Upper lobe of left lung (tissue), 6 donors: ENCODE measurements around the gene SBSN. TPM values are rescaled to one million over a fixed set of nuclear protein-coding genes. Genes with fewer than 3 reads are reported as not detected.

Source experiments
- ATAC-seq, 2 donors: fragments of 200-7000 bp; cut with Tn5 transposase; one replicate each; pipeline ENCODE4 v1.9.1; 2022; ENCODE audit warnings: mild to moderate bottlenecking in 2 of 2, moderate library complexity in 2 of 2; ENCODE audit not compliant: low FRiP score in 2 of 2
- DNase-seq, 2 donors: peaks; one replicate each; pipeline ENCODE4 v3.0.0-alpha.2; 2019 to 2020
- H3K27ac ChIP-seq, 4 donors: fragments of 200-600 bp; sonication (generic); one replicate each; pipeline ENCODE4 v1.5.1; 2016 to 2019
- H3K27me3 ChIP-seq, 4 donors: fragments of 200-600 bp; sonication (generic); one replicate each; pipeline ENCODE4 v1.5.1; 2017 to 2019
- H3K36me3 ChIP-seq, 4 donors: fragments of 200-600 bp; sonication (generic); one replicate each; pipeline ENCODE4 v1.5.1; 2016 to 2019
- H3K4me1 ChIP-seq, 4 donors: fragments of 200-600 bp; sonication (generic); one replicate each; pipeline ENCODE4 v1.5.1; 2018 to 2019
- H3K4me3 ChIP-seq, 4 donors: fragments of 200-600 bp; sonication (generic); one replicate each; pipeline ENCODE4 v1.5.1; 2017 to 2019; ENCODE audit warnings: mild to moderate bottlenecking in 2 of 4, moderate library complexity in 1 of 4
- H3K9me3 ChIP-seq, 4 donors: fragments of 200-600 bp; sonication (generic); one replicate each; pipeline ENCODE4 v1.5.1; 2018 to 2019
- EP300 ChIP-seq, 4 donors: sonication (generic); formaldehyde crosslinking; IDR thresholded peaks; one replicate each; pipeline ENCODE4 v1.5.1; 2017; ENCODE audit warnings: antibody characterized with exemption in 4 of 4, control low read depth in 2 of 4
- POLR2A ChIP-seq, 4 donors: fragments of 450-650 bp; IDR thresholded peaks; one replicate each; pipeline ENCODE4 v1.5.1; 2016 to 2017; ENCODE audit warnings: antibody characterized with exemption in 4 of 4, mild to moderate bottlenecking in 2 of 4
- POLR2AphosphoS5 ChIP-seq, 2 donors: sonication (generic); formaldehyde crosslinking; IDR thresholded peaks; one replicate each; pipeline ENCODE4 v1.5.1; 2017; ENCODE audit warnings: antibody characterized with exemption in 2 of 2
- WGBS, 2 donors: methylation state at CpG; one replicate each; pipeline ENCODE4 v1.1.5; 2017 to 2018; 5-methylcytosine and 5-hydroxymethylcytosine counted together
- total RNA-seq, 6 donors: library from RNA; depleted of rRNA in 4 of 6; stranded (reverse); fragments of >200 nt in 4 of 6; gene quantifications; one replicate each; pipeline versions ENCODE4 v1.1.0 to v1.2.1, GENCODE V29; 2016 to 2021
- TF ChIP-seq, protein P1 (sequence below), 6 experiments: fragments of 450-650 bp in 4 of 6; fragments of 200-600 bp in 2 of 6; sonication (generic) in 2 of 6; IDR thresholded peaks; one replicate each; pipeline ENCODE4 v1.5.1; 2016 to 2019; ENCODE audit warnings: antibody characterized with exemption in 6 of 6
- donor health status: DM: no; HTN: no; CAD: no; lungs with moderate emphysema.
- donor health status: DM: no; HTN: yes; CAD: no; lungs with severe emphysema.

The SBSN gene
- total RNA-seq, 6 donors from 2014 or later: not detected

DNA sequence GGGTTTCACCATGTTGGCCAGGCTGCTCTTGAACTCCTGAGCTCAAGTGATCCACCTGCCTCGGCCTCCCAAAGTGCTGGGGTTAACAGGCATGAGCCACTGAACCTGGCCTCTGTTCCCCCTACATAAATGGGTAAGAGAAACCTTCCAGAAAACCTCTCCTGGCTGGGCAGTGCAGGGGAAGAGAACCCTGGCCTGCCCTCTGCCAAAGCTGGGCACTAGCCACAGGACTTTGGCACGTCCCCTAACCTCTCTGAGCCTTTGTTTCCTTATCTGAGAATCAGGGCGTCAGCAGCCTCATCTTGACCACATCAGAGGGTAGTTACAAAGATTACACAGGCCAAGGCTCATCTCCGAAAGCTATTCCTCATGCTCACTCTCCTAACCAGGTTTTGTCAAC is 2.2 kb downstream of the SBSN start:
- ATAC-seq: no peak
- Histone ChIP-seq H3K27me3 (peaks cover 0 to 4% (median 0%) of the 10 kb centered on the region in 4 donors), H3K9me3 (no peaks in the 10 kb centered on the region), H3K36me3 (no peaks in the 10 kb centered on the region), H3K27ac (no peak overlapping the region), H3K4me3 (no peak overlapping the region), H3K4me1 (no peaks in the 10 kb centered on the region)
- TF ChIP-seq, protein P1, sequence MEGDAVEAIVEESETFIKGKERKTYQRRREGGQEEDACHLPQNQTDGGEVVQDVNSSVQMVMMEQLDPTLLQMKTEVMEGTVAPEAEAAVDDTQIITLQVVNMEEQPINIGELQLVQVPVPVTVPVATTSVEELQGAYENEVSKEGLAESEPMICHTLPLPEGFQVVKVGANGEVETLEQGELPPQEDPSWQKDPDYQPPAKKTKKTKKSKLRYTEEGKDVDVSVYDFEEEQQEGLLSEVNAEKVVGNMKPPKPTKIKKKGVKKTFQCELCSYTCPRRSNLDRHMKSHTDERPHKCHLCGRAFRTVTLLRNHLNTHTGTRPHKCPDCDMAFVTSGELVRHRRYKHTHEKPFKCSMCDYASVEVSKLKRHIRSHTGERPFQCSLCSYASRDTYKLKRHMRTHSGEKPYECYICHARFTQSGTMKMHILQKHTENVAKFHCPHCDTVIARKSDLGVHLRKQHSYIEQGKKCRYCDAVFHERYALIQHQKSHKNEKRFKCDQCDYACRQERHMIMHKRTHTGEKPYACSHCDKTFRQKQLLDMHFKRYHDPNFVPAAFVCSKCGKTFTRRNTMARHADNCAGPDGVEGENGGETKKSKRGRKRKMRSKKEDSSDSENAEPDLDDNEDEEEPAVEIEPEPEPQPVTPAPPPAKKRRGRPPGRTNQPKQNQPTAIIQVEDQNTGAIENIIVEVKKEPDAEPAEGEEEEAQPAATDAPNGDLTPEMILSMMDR (IDR thresholded peaks at IDR 0.05): no peak
- TF ChIP-seq POLR2AphosphoS5 (IDR thresholded peaks at IDR 0.05) (no peak), EP300 (IDR thresholded peaks at IDR 0.05) (no peak), POLR2A (IDR thresholded peaks at IDR 0.05) (no peak)
- WGBS, 2 donors: 78 to 89% methylated on average over 2 to 4 of the region's 4 CpGs
- DNase-seq: no peak

DNA sequence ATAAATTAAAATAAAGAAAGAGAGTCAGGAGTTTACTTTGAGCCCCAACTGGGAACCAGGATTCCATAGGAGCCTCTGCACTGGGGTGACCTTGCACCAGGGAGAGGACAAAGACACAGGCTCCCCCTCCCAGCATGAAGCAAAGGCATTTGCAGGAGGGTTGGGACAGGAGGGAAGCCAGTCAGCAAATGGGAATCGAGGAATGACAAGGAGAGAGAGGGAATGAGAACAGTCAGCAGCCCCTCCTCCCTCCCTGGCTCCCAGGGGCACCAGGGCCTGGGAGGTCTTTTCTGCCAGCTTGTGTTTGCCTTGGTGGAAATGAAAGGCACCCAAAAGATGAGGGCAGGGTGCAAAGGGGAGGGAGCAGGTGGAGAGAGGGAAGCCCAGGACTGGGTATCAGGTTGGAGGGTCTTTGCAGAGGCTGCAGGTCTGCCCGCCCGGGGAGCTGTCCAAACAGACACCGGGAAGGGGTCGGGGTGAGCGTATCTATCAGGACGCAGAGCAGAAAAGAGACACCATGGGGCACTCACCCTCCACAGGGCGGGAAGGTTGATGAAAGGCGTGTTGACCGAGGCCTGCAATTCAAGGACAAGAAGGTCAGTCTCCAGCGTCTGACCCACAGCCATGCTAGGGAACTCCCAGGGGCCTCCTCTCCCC is 3.8 kb downstream of the SBSN start:
- no peak for TF ChIP-seq EP300 (IDR thresholded peaks at IDR 0.05)
- no peak for TF ChIP-seq POLR2AphosphoS5 (IDR thresholded peaks at IDR 0.05)
- TF ChIP-seq POLR2A (IDR thresholded peaks at IDR 0.05): no peak
- TF ChIP-seq, protein P1 (IDR thresholded peaks at IDR 0.05): no peak
- H3K36me3 ChIP-seq: no peaks in the 10 kb centered on the region
- ATAC-seq (no peak), DNase-seq (no peak)
- H3K27me3 ChIP-seq: peaks cover 0 to 4% (median 0%) of the 10 kb centered on the region in 4 donors
- H3K4me1 ChIP-seq: no peaks in the 10 kb centered on the region
- H3K27ac ChIP-seq: no peak overlapping the region
- H3K9me3 ChIP-seq: no peaks in the 10 kb centered on the region
- no peak overlapping the region for H3K4me3 ChIP-seq
- 40 to 48% methylated on average over 11 of the region's 11 CpGs for WGBS, 2 donors

DNA sequence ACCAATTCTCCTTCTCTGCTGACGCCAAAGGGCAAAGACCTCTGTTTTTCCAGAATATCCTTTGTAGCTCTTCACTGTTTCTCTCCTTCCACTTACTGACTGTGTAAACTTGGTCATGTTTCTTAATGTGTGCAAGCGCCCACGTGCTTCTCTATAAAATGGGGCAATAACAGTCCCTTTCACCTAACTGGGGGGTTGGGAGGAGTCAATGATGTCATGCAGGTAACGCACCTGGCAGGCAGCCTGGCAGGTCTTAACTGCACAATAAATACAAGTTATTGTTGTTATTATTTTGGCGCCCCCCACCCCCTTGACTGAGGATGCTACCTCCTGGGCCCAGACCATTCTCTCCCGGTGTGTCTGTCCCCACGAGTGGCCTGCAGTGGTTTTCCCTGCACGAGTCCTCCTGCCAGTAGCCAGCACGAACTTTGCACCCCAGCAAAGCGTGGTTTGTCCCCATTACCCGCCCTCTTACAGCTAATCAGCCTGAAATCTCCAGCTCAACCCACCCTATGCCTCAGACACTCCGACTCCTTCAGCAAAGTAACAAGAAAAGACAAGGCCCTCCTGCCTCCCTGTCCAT is 5.3 kb downstream of the SBSN start:
- Histone ChIP-seq H3K27me3 (peaks cover 0 to 4% (median 0%) of the 10 kb centered on the region in 4 donors), H3K4me3 (no peak overlapping the region), H3K27ac (no peak overlapping the region), H3K4me1 (no peaks in the 10 kb centered on the region), H3K9me3 (no peaks in the 10 kb centered on the region), H3K36me3 (no peaks in the 10 kb centered on the region)
- DNase-seq: no peak
- WGBS, 2 donors: 84 to 85% methylated on average over 12 of the region's 12 CpGs
- no peak for ATAC-seq
- TF ChIP-seq, protein P1 (IDR thresholded peaks at IDR 0.05): no peak
- TF ChIP-seq POLR2A (IDR thresholded peaks at IDR 0.05): no peak
- TF ChIP-seq POLR2AphosphoS5 (IDR thresholded peaks at IDR 0.05): no peak
- no peak for TF ChIP-seq EP300 (IDR thresholded peaks at IDR 0.05)

DNA sequence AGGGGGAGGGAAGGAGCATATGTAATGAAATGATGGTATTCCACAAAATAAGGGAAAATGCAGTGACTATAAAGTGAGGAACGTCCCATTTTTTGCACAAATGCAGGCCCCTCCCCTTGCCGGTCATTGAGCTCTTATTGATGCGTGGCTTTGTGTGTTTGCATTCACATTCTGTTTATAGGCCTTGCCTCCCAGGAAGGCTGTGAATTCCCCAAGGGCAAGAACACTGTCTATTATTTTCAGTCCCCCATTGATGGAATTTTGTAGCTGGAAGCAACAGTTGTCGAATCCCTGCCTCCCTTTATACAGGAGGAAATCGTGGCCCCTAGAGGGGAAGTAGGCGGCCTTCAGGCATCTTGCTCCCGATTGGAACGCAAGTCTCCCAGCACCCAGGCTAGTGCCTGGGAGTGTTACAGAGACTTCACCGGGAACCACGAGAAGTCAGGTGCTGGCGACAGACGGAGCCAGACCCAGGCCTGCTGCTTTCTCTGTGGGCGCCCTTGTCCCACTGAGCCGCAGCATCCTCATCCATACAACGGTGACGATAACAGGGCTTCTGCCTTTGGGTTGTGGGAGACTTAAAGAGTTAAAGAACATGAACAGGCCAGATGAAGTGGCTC is 6.9 kb downstream of the SBSN start:
- no peaks in the 10 kb centered on the region for H3K4me1 ChIP-seq
- H3K9me3 ChIP-seq: no peaks in the 10 kb centered on the region
- H3K27ac ChIP-seq: no peak overlapping the region
- H3K4me3 ChIP-seq: no peak overlapping the region
- 69 to 76% methylated on average over 7 to 16 of the region's 16 CpGs for WGBS, 2 donors
- no peaks in the 10 kb centered on the region for H3K36me3 ChIP-seq
- TF ChIP-seq, protein P1 (IDR thresholded peaks at IDR 0.05): no peak
- TF ChIP-seq POLR2AphosphoS5 (IDR thresholded peaks at IDR 0.05) (no peak), POLR2A (IDR thresholded peaks at IDR 0.05) (no peak), EP300 (IDR thresholded peaks at IDR 0.05) (no peak)
- no peak for DNase-seq
- H3K27me3 ChIP-seq: peaks cover 0 to 4% (median 0%) of the 10 kb centered on the region in 4 donors
- no peak for ATAC-seq
